Stimulated activated CD4-positive, alpha-beta T cell treated with anti-CD3 and anti-CD28 coated beads, Interleukin-15, amount 100 ng/mL, for 1 hour (primary cell): ENCODE data around the gene CBX5.
"Not testable (repeated sequence)": the region's sequence is repeated elsewhere in the genome, so short reads cannot be mapped to it uniquely, and the experiment has no call there.

Experiments used
- DNase-seq, 2 donors: peaks; one replicate each; pipeline ENCODE4 v3.0.0-alpha.2; 2020; ENCODE audit warnings: low read depth in 1 of 2, low spot score in 1 of 2

The CBX5 gene

DNA sequence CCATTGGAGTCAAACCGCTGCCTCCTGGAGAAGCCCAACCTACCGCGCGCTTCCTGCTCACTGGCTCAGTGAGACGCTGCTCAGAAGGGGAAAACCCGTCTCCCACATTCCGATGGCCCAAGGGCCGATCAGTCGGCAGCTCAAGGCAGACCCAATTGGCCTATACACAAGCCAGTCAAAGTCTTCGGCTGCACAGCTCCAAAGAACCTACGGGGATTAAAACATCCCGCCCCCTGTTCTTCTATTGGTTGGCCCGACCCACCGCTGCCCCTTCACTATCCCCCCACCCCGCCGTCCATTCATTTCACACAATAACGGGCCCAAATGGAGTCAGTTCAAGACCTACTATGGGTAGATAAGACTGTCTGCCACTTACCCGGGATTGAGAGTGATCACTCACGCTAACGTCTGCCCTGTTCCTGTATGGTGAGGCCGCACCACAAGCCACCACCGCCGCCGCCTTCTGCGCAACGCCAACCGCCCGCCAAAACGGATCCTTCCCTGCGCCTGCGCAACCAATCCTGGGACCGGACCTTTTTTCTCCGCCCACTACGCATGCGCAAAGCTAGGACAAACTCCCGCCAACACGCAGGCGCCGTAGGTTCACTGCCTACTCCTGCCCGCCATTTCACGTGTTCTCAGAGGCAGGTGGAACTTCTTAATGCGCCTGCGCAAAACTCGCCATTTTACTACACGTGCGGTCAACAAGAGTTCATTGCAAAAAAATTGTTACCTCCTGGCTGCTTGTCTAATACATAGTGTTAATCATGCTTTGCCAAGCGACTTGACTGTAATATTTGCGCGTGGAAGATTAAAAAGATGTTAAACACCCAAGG lies at the start of gene CBX5:
CBX5 (minus strand) TSS at position 491 of the 836 bp plus-strand sequence. CDS start 22,472 bp downstream, outside the sequence.
- peak; percentile 97 to 99 for DNase-seq

DNA sequence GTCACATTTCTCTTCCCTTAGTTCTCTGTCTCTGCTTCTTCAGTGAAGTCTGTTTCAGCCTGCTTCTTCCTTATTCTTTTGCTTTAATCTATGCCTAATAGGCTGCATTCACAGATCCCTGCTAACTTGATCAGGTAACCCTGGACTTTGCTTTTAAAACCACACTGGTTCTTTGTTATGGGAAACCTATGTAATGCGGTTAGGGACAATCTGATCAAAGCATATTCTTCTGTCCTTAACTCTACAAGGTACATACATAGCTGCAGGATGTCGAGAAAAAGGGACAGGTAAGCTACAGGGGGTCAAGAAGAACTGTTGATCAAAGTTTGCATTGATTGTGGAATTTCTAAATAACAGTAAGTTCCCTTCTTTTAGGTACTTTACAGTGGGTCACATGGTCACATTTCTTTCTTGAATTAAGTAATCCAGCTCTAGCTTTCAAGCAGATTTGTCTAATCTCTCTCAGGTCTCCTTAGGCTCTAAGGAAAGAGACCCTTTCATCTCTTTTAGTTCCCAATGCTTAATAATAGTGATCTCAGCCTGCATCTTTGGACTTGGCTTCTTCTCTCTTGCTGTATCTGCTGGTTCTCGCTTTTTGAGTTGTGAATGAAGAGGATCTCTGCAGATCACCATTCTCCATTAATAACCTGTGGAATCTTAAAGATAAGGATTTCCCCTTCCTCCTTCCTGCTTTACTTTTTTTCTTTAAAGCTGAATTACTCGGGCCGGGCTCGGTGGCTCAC lies 48.8 kb upstream of the CBX5 start:
- DNase-seq, result no peak

DNA sequence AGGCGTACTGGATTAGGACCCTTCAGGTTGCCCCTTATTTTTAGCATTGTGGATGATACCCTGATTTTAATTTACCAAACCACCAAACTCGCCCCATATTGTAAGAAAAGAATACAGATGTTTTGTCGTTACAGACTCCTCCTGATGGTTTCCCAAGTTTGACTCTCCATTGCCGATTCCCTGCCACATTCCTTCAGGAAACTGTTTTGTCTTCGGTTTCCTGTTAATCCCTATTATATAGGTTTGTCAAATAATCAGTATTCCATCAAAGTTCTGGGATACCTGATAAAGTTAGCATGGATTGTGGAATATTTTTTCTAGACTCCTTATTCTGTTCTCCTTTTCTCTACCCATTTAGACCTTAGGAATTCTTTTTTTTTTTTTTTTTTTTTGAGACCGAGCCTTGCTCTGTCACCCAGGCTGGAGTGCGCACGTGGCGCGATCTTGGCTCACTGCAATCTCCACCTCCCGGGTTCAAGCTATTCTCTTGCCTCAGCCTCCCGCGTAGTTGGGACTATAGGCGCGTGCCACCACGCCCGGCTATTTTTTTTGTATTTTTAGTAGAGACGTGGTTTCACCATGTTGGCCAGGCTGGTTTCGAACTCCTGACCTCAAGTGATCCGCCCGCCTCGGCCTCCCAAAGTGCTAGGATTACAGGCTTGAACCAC lies 45.7 kb upstream of the CBX5 start:
- DNase-seq, result not testable (repeated sequence)

GRCh38 chr12:54324617-54325441 lies 44.9 kb upstream of the CBX5 start, which contains the start of gene COPZ1:
TSS of gene COPZ1 (plus strand) at chr12:54325131. CDS start at chr12:54325164, 33 bp downstream.
- peak; percentile 79 to 83 for DNase-seq

DNA sequence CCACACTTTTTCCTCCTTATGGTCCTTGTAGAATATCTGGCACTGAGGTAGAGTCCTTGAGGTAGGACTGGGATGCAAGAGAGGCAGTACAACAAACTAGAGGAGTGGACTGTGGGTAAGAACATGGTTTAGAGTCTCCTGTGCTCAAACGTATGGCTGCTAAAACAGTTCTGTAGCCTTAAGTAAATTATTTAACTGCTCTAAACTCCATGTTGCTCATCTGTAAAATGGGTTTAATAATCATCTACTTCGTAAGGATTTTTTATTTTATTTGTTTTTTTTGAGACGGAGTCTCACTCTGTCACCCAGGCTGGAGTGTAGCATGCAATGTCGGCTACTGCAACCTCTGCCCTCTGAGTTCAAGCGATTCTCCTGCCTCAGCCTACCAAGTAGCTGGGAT lies 41.4 kb upstream of the CBX5 start:
- no peak for DNase-seq

- DNase-seq, result not testable (repeated sequence)
These were observed 32.4 kb upstream of the CBX5 start for GRCh38 chr12:54312309-54312708.

- DNase-seq, result no peak
These were observed 31.1 kb upstream of the CBX5 start for GRCh38 chr12:54311051-54311450.

- no peak for DNase-seq
These were observed 27.2 kb upstream of the CBX5 start for GRCh38 chr12:54306925-54307741.

DNA sequence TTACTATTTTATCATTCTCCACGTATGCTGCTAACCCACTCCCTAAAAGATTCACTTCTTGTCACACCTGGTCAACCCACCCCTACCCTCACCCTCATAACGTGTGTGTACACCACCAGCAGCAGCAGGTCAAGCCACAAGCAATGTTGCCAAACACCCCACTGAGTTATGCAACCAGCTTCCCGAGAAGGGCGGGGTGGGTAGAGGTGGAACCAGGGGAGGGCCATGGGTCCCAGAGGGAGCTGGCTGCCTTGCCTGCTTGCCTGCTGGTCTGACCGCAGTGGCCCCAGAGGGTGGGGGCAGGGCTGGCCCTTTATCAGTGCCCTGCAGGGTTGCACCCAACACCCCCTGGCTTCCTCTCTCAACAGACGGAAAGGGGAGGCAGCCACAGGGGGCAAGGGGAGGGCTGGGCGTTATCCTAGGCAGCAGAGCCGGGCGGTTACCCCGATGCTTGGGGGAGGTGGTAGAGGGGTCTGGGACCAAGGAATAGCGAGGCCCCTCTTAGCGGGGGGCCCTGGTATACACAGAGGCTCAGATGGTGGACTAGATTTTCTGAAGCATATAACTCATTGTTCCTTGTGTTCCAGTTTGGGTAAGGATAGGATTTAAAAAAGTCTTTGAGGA lies 24.4 kb upstream of the CBX5 start:
- no peak for DNase-seq

DNA sequence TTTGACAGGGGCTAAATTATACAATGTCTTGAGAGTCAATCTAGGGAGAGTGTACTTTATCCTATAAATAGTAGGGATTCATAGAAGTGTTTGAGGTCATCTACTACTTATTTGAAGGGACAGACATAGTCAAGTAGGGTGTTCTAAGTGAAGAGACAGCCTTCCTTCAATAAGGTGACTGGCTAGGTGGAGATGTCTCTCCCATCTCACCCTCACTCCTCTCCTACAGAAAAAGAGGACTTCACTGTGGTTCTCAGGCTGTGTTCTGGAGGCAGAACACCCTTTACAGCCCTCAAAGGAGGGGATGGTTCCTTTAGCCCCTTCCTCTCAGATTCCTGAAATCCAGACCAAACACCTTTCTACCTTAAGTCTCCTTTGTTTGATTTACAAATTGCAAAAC lies 23.7 kb upstream of the CBX5 start:
- DNase-seq, result no peak

- DNase-seq, result no peak
These were observed 21.6 kb upstream of the CBX5 start for GRCh38 chr12:54301428-54302048.

DNA sequence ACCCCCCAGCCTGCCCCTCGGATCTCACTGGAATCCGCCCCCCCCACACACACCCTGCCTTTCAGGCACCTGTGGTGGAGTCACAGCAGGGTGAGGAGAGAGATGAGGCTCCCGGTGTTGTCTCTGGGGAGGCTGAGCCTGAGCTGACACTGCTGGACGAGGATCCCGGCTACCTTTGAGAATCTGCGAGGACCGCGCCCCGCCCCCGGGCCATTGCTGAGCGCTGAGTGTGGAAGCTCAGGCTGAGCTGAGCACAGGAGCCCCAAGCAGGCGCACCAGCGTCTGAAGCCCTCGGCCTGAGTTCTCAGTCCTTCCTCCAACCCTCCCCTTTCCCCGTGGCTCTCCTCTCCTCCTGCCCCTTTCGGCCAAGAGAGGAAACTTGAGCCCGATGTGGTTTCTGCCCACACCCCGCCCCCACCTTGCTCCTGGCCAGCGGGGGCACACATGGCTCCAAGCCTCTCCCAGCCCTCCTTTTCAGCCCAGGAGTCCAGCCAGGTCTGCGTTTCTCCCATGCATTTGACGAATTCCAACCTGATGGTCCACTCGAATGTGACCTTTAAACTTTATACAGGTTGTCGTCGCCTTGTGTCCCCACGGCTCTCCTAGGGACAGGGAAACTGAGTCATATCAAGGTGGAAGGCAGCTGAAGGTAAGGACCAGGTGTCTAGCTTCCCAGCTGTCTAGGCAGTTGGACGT lies 21.0 kb upstream of the CBX5 start, which contains the start of gene NFE2:
NFE2 (minus strand) TSS at position 284 of the 696 bp plus-strand sequence. CDS start 5,767 bp downstream, outside the sequence.
- no peak for DNase-seq

DNA sequence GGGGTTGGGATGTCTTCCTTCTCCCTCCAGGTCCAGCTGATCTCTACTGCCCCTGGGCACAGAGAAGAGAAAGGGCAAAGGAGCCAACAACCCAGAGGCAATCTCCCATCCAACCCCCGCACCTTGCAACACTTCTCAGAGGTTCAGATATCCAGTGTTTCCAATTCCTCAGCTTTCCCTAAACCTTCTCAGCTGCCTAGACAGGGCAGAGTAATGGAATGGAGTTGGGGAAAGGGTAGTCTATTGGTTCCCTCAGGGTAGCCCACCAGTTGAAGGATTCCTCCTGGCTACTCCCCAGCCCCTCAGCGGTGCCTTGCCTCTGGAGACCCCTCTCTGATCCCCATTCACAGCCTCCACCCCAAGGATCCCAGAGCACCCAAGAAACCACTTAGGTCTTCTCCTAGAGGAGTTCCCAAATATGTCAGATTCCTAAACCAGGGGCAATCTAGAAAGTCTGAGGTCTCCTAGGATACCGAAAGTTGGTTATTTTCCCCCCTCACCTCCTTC lies 20.4 kb upstream of the CBX5 start:
- DNase-seq, result no peak

- no peak for DNase-seq
These were observed 19.7 kb upstream of the CBX5 start for GRCh38 chr12:54299515-54300224.

- no peak for DNase-seq
These were observed 19.0 kb upstream of the CBX5 start for GRCh38 chr12:54298904-54299303.

- DNase-seq, result no peak
These were observed 16.6 kb upstream of the CBX5 start for GRCh38 chr12:54296393-54297099.
